GM19455 (cell line): ENCODE results near the gene LRRK1.

Experiments
- ATAC-seq: cut with Tn5 transposase; IDR thresholded peaks from one replicate; pipeline ENCODE4 v1.9.1; 2021; ENCODE audit not compliant: unreplicated experiment

LRRK1 gene

GRCh38 chr15:100931143-100931890, 12.2 kb downstream of the LRRK1 start:
- peak; percentile 58 for ATAC-seq

GRCh38 chr15:100932676-100933348, 13.7 kb downstream of the LRRK1 start:
- ATAC-seq = no peak

- ATAC-seq = no peak
Measured at GRCh38 chr15:100934166-100934565, 15.0 kb downstream of the LRRK1 start.

GRCh38 chr15:100934726-100935125, 15.6 kb downstream of the LRRK1 start:
- ATAC-seq = no peak

GRCh38 chr15:100937171-100937570, 18.0 kb downstream of the LRRK1 start:
- no peak for ATAC-seq

- ATAC-seq = no peak
Measured at GRCh38 chr15:100939791-100940190, 20.6 kb downstream of the LRRK1 start.

- peak; percentile 65 for ATAC-seq
Measured at GRCh38 chr15:100940767-100941379, 21.7 kb downstream of the LRRK1 start.

- ATAC-seq = peak; percentile 49
Measured at GRCh38 chr15:100941536-100941935, 22.4 kb downstream of the LRRK1 start.

- no peak for ATAC-seq
Measured at GRCh38 chr15:100942656-100943425, 23.7 kb downstream of the LRRK1 start.

GRCh38 chr15:100944244-100944895, 25.2 kb downstream of the LRRK1 start:
- ATAC-seq = peak; percentile 37

GRCh38 chr15:100944986-100945385, 25.8 kb downstream of the LRRK1 start:
- ATAC-seq = no peak

GRCh38 chr15:100947760-100948429, 28.7 kb downstream of the LRRK1 start:
- ATAC-seq = no peak

- ATAC-seq = no peak
Measured at GRCh38 chr15:100948430-100948762, 29.2 kb downstream of the LRRK1 start.

- no peak for ATAC-seq
Measured at GRCh38 chr15:100949691-100950090, 30.5 kb downstream of the LRRK1 start.

GRCh38 chr15:100951965-100952364, 32.8 kb downstream of the LRRK1 start:
- ATAC-seq = no peak

GRCh38 chr15:100952566-100952965, 33.4 kb downstream of the LRRK1 start:
- no peak for ATAC-seq

- ATAC-seq = no peak
Measured at GRCh38 chr15:100958326-100959065, 39.3 kb downstream of the LRRK1 start.

- ATAC-seq = no peak
Measured at GRCh38 chr15:100959066-100960050, 40.2 kb downstream of the LRRK1 start.

- no peak for ATAC-seq
Measured at GRCh38 chr15:100966997-100967396, 47.8 kb downstream of the LRRK1 start.
